Panc1 (cell line): Measurements from ENCODE around the gene UBAP2L. TPM values are rescaled to one million over a fixed set of nuclear protein-coding genes. Genes with fewer than 3 reads are reported as not detected.

Experiments
- ATAC-seq: fragments of 200-7000 bp; cut with Tn5 transposase; 2 replicates; pipeline ENCODE4 v1.9.1; 2020; ENCODE audit warnings: mild to moderate bottlenecking, moderate library complexity
- BruUV-seq: library from RNA; stranded (reverse); fragments of 400-500 nt; replicated peaks from 2 replicates; lab custom pipeline; 2021; lab: Mats Ljungman, UMichigan
- CTCF ChIA-PET: fragments of 300-600 bp; sonication (Branson Sonifier 250); formaldehyde crosslinking; loops from one replicate; lab custom pipeline; 2022; ENCODE audit warnings: antibody characterized with exemption; lab: Charles Lee
- POLR2A ChIA-PET: fragments of 300-600 bp; sonication (Branson Sonifier 250); formaldehyde crosslinking; loops from one replicate; lab custom pipeline; 2022; ENCODE audit warnings: antibody characterized with exemption; lab: Charles Lee
- DNase-seq: peaks from one replicate; pipeline ENCODE4 v3.0.0-alpha.2; 2010; ENCODE audit warnings: low read depth, low spot score
- H3K27ac ChIP-seq: 2 replicates; pipeline ENCODE4 v1.5.1; 2011; ENCODE audit warnings: mild to moderate bottlenecking, low read length, inconsistent platforms
- H3K27me3 ChIP-seq: fragments of 200-500 bp; sonication (Bioruptor generic); 2 replicates; pipeline ENCODE4 v1.6.0; 2014; ENCODE audit warnings: low read length, inconsistent platforms; ENCODE audit not compliant: control insufficient read depth, insufficient read depth
- H3K36me3 ChIP-seq: fragments of 200-500 bp; sonication (Bioruptor generic); 2 replicates; pipeline ENCODE4 v1.5.1; 2014; ENCODE audit warnings: inconsistent platforms, mild to moderate bottlenecking, low read length, moderate library complexity; ENCODE audit not compliant: control insufficient read depth, insufficient read depth
- H3K4me1 ChIP-seq: 2 replicates; pipeline ENCODE4 v1.5.1; 2011; ENCODE audit warnings: inconsistent platforms, mild to moderate bottlenecking, low read length, moderate library complexity; ENCODE audit not compliant: control insufficient read depth, insufficient read depth
- H3K4me3 ChIP-seq, 2 experiments: 2 replicates each; pipeline ENCODE4 v1.5.1; 2011 to 2012; ENCODE audit warnings: low read depth in 2 of 2, low read length in 2 of 2, mild to moderate bottlenecking in 2 of 2, inconsistent platforms in 1 of 2, moderate library complexity in 1 of 2
- H3K9me3 ChIP-seq: fragments of 200-500 bp; sonication (Bioruptor generic); 2 replicates; pipeline ENCODE4 v1.5.1; 2014; ENCODE audit warnings: low read depth, mild to moderate bottlenecking, inconsistent platforms, low read length, moderate library complexity; ENCODE audit not compliant: control insufficient read depth, insufficient read depth
- POLR2AphosphoS5 ChIP-seq: IDR thresholded peaks from 2 replicates; pipeline ENCODE4 v1.6.1; 2012; ENCODE audit warnings: mild to moderate bottlenecking, low read depth, low read length, moderate library complexity
- SIN3A ChIP-seq: IDR thresholded peaks from 2 replicates; pipeline ENCODE4 v1.6.1; 2012; ENCODE audit warnings: low read depth, mild to moderate bottlenecking, low read length, moderate library complexity, borderline replicate concordance; ENCODE audit not compliant: insufficient read depth
- TCF7L2 ChIP-seq: IDR thresholded peaks from 2 replicates; pipeline ENCODE4 v1.6.1; 2011; ENCODE audit warnings: mild to moderate bottlenecking, low read depth, low read length, inconsistent platforms
- in situ Hi-C: cut with HindIII; loops from 2 replicates; pipeline ENCODE4 v1.10.0; 2016; ENCODE audit warnings: low sequenced_read_pairs, low pct_unique_long_range_greater_than_20kb
- intact Hi-C: fragments of 100-400 bp; cut with micrococcal nuclease; formaldehyde crosslinking; loops from one replicate; pipeline ENCODE4 v1.10.0; 2022; ENCODE audit not compliant: unreplicated experiment
- total RNA-seq: library from RNA; stranded (reverse); gene quantifications from one replicate; pipeline ENCODE4 v1.2.1, GENCODE V29; 2021; ENCODE audit not compliant: unreplicated experiment
- TF ChIP-seq, protein P1 (sequence below), 2 experiments: IDR thresholded peaks; 2 replicates each; pipeline ENCODE4 v1.6.1; 2011 to 2012; ENCODE audit warnings: low read depth in 2 of 2, control low read depth in 1 of 2, low read length in 1 of 2, mild to moderate bottlenecking in 1 of 2, moderate library complexity in 1 of 2; ENCODE audit not compliant: insufficient read depth in 1 of 2
- TF ChIP-seq, protein P2 (sequence below): fragments of 450-650 bp; IDR thresholded peaks from 2 replicates; pipeline ENCODE4 v1.5.1; 2017; ENCODE audit warnings: mild to moderate bottlenecking

Gene UBAP2L
- total RNA-seq, 1 experiment from 2014 or later = 227 TPM

DNA sequence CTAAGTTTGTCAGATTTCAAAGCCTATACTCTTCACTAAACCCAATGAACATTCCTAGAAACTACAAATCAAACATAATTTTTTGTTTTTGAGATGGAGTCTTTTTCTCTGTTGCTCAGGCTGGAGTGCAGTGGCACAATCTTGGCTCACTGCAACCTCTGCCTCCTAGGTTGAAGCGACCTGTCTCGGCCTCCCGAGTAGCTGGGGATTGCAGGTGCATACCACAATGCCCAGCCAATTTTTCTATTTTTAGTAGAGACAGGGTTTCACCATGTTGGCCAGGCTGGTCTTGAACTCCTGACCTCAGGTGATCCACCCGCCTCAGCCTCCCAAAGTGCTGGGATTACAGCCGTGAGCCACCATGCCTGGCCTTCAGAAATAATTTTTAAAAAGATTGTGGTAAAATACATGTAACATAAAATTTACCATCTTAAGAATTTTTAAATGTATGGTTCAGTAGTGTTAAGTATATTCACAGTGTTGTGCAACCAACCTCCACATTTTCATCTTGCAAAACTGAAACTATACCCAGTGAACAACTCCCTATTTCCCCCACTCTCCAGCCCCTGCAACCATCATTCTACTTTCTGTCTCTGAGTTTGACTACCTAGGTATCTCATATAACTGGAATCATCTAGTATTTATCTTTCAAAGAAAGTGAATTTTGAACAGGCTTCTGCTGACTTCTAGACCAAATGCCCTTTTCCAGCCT lies 11.9 kb upstream of the UBAP2L start:
- POLR2A ChIA-PET = interaction anchor here (0.8 kb wide), 1 partner anchor 11 kb away, joined by 3 read pairs; no protein-coding TSS in a partner anchor
- TF ChIP-seq SIN3A = no peak
- no peak for TF ChIP-seq POLR2AphosphoS5
- TF ChIP-seq, protein P1, sequence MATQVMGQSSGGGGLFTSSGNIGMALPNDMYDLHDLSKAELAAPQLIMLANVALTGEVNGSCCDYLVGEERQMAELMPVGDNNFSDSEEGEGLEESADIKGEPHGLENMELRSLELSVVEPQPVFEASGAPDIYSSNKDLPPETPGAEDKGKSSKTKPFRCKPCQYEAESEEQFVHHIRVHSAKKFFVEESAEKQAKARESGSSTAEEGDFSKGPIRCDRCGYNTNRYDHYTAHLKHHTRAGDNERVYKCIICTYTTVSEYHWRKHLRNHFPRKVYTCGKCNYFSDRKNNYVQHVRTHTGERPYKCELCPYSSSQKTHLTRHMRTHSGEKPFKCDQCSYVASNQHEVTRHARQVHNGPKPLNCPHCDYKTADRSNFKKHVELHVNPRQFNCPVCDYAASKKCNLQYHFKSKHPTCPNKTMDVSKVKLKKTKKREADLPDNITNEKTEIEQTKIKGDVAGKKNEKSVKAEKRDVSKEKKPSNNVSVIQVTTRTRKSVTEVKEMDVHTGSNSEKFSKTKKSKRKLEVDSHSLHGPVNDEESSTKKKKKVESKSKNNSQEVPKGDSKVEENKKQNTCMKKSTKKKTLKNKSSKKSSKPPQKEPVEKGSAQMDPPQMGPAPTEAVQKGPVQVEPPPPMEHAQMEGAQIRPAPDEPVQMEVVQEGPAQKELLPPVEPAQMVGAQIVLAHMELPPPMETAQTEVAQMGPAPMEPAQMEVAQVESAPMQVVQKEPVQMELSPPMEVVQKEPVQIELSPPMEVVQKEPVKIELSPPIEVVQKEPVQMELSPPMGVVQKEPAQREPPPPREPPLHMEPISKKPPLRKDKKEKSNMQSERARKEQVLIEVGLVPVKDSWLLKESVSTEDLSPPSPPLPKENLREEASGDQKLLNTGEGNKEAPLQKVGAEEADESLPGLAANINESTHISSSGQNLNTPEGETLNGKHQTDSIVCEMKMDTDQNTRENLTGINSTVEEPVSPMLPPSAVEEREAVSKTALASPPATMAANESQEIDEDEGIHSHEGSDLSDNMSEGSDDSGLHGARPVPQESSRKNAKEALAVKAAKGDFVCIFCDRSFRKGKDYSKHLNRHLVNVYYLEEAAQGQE (IDR thresholded peaks at IDR 0.05; ENCODE audit: insufficient read depth in 1 of 2, low read depth in 2 of 2, low read length in 1 of 2) = no peak
- TF ChIP-seq, protein P2, sequence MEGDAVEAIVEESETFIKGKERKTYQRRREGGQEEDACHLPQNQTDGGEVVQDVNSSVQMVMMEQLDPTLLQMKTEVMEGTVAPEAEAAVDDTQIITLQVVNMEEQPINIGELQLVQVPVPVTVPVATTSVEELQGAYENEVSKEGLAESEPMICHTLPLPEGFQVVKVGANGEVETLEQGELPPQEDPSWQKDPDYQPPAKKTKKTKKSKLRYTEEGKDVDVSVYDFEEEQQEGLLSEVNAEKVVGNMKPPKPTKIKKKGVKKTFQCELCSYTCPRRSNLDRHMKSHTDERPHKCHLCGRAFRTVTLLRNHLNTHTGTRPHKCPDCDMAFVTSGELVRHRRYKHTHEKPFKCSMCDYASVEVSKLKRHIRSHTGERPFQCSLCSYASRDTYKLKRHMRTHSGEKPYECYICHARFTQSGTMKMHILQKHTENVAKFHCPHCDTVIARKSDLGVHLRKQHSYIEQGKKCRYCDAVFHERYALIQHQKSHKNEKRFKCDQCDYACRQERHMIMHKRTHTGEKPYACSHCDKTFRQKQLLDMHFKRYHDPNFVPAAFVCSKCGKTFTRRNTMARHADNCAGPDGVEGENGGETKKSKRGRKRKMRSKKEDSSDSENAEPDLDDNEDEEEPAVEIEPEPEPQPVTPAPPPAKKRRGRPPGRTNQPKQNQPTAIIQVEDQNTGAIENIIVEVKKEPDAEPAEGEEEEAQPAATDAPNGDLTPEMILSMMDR = no peak
- no peak for TF ChIP-seq TCF7L2
- Histone ChIP-seq H3K4me1 (no peaks in the 10 kb centered on the region), H3K4me3 (no peak overlapping the region), H3K27ac (no peak overlapping the region), H3K9me3 (no peaks in the 10 kb centered on the region), H3K36me3 (peaks cover 11% of the 10 kb centered on the region), H3K27me3 (no peaks in the 10 kb centered on the region)
- no peak for ATAC-seq
- intact Hi-C loops (no loop called here), in situ Hi-C loops (no loop called here)
- no peak for DNase-seq
- BruUV-seq = no TSS peak
- CTCF ChIA-PET = no interaction called here

DNA sequence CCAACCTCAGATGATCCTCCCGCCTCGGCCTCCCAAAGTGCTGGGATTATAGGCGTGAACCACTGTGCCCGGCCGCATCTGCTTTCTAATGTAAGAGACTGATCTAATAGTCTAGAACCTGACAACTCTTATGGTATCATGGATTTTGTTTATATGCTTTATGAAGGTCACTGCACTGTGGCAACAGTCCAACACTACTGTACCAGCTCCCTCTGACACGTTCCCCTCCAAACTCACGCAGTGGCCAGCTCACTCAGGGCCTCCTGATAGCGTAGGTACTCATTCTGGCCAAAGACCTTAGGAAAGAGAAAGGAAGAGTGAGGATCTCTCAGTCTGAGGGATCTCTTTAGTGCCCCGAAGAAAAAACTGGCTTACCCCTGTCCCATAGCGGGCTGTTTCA lies 8.7 kb upstream of the UBAP2L start:
- CTCF ChIA-PET = no interaction called here

More for the DNA sequence above, 8.7 kb upstream of the UBAP2L start:
- Histone ChIP-seq H3K27me3 (no peaks in the 10 kb centered on the region), H3K27ac (no peak overlapping the region), H3K4me3 (no peak overlapping the region), H3K4me1 (no peaks in the 10 kb centered on the region), H3K36me3 (peaks cover 8% of the 10 kb centered on the region), H3K9me3 (no peaks in the 10 kb centered on the region)
- in situ Hi-C loops = no loop called here
- DNase-seq (no peak), ATAC-seq (no peak)
- BruUV-seq = no TSS peak
- intact Hi-C loops = no loop called here
- POLR2A ChIA-PET = no interaction called here
- no peak for TF ChIP-seq POLR2AphosphoS5
- no peak for TF ChIP-seq SIN3A
- no peak for TF ChIP-seq TCF7L2
- TF ChIP-seq, protein P2 = no peak
- TF ChIP-seq, protein P1 (IDR thresholded peaks at IDR 0.05; ENCODE audit: insufficient read depth in 1 of 2, low read depth in 2 of 2, low read length in 1 of 2) = no peak
